NCI-H1417 (cell line): ENCODE data around the gene RAB21.
A peak's percentile ranks its signal among the peaks of the same experiment; 100 is the strongest.

Experiments
- DNase-seq, 3 experiments: peaks; one replicate each; lab custom pipeline; 2025; lab: John Stamatoyannopoulos, UW

Gene RAB21

GRCh38 chr12:71754461-71755145, at the start of gene RAB21:
TSS of gene RAB21 (plus strand) at chr12:71754863. CDS start at chr12:71755130, 267 bp downstream.
- peak; percentile 97 to 98 (median 98) for DNase-seq

DNA sequence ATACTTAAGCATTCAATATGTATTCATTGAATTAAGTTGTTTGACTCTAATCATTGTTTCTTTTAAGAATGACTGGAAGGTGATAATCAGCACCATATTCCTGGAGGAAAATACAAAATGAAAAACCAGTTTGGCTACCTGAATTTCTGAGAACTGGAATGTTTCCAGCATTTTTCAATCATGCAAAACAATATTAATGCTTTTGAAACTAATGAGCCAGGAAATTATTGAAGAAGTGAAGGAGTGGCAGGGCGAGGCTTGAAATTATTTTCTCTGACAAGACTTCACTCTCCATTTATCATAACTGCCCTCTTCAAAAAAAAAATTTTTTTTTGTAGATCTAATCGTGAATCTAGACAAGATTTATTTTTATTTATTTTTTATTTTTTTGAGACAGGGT, 49.7 kb upstream of the RAB21 start:
- DNase-seq: no peak

GRCh38 chr12:71708658-71709057, 46.0 kb upstream of the RAB21 start:
- DNase-seq: no peak

- DNase-seq: no peak
These were observed 44.2 kb upstream of the RAB21 start for GRCh38 chr12:71710276-71711125.

DNA sequence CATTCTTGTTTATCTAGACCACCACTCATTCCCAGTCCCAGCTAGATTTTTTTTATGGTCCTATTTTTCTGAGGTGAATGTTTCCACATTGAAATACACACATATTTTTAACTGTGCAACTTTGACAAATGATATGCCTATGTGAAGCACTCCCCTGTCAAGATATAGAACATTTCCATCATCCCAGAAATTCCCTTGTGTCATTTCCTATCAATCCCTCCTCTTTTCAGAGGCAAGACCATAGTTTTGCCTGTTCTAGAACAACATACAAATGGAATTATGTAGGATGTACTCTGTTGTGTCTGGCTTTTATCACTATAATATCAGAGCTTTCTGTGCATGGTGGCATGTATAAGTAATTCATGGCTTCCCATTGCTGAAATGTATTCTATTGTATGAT, 36.1 kb upstream of the RAB21 start:
- no peak for DNase-seq

GRCh38 chr12:71719647-71720370, 34.9 kb upstream of the RAB21 start:
- DNase-seq: no peak

- DNase-seq: no peak
These were observed 32.7 kb upstream of the RAB21 start for GRCh38 chr12:71721783-71722505.

DNA sequence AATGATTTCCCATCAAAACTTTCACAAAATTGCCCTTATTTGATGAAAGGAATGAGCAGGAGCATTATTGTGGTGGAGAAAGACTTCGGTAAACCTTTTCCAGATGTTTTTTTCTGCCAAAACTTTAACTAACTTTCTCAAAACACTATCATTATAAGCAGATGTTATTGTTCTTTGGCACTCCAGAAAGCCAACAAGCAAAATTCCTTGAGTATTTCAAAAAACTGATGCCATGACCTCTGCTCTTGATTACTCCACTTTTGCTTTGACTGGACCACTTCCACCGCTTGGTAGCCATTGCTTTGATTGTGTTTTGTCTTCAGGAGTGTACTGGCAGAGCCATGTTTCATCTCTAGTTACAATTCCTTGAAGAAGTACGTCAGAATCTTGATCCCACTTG, 29.7 kb upstream of the RAB21 start:
- no peak for DNase-seq

- no peak for DNase-seq
These were observed 28.1 kb upstream of the RAB21 start for GRCh38 chr12:71726548-71726947.

GRCh38 chr12:71727958-71728357, 26.7 kb upstream of the RAB21 start:
- DNase-seq: no peak

GRCh38 chr12:71730936-71731335, 23.7 kb upstream of the RAB21 start:
- DNase-seq: no peak

GRCh38 chr12:71731439-71732356, 23.0 kb upstream of the RAB21 start:
- DNase-seq: no peak

DNA sequence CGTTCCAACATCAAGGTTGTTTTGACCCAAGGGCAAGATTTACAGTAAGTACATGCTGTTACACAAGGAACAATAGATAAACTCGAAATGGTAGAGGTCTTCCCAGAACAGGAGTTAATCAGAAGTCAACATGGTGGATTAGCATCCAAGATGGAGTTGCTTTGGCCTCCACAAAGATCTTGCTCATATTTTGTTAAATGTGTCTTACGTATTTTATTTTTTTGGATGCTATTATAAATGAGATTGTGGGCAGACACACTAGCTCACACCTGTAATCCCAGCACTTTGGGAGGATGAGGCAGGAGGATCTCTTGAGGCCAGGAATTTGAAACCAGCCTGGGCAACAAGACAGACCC, 22.3 kb upstream of the RAB21 start:
- DNase-seq: no peak

DNA sequence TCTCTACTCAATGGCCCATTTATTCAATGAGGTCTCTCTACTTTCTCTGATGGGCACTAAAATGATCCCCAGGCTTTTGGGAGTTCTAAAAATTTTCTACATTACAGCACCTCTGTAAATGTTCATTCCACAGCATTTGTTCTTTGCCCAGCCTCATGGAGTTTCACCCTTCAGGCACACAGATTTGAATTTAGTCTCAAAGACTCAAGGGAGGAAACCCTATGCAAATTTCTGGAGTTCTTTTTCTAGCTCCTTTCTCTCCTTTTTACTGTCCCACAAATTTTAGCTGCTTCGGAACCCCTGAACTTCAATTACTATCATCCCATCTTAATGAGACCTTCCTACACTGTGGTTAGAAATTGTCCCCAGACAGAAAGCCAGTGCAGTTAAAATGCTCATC, 17.5 kb upstream of the RAB21 start:
- DNase-seq: no peak

DNA sequence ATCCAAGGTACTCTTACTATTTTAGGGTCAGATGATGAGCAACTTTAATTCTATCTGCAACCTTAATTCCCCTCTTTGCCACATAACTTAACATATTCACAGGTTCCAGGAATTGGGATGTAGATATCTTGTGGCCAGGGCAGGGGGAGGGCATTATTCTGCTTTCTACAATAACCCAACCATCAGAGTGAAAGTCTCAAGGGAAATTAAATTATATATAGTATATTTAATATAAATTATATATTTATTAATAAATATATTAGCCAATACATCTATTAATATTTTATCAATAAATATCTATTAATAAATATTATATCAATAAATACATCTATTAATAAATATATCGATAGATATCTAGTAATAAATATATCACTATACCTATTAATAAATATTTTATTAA, 11.7 kb upstream of the RAB21 start:
- no peak for DNase-seq

GRCh38 chr12:71744522-71745300, 10.0 kb upstream of the RAB21 start:
- no peak for DNase-seq

GRCh38 chr12:71746974-71747611, 7.6 kb upstream of the RAB21 start:
- peak; percentile 51 to 82 (median 66) for DNase-seq

- no peak for DNase-seq
These were observed 6.4 kb upstream of the RAB21 start for GRCh38 chr12:71748081-71748850.

DNA sequence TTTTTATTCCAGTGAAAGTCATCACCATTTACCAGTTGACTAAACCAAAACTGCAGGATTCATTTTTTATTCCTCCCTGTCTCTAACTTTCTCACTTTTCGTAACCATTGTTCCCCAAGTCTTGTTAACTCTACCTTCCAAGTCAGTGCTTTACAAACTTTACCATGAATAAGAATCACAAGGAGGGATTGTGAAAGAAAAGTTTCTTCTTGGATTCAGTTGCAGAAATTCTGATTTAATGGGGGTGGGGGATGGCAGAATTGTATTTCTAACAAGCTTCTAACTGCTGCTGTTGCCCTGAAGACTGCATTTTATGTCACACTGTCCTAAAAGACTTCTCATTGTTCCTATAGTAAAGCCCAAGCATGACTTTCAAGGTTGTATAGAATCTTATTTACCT, 5.0 kb upstream of the RAB21 start:
- DNase-seq: no peak
